ENCODE data around the gene ENTPD7. TPM values are rescaled to one million over a fixed set of nuclear protein-coding genes. Genes with fewer than 3 reads are reported as not detected.

ENTPD7 gene
- total and polyA plus RNA-seq, 2 of the 8 experiments (the other 6 are each of a cell fraction or from before 2014, with no cell fraction given), result 5.0 to 15.6 TPM

- Histone ChIP-seq H2AFZ (ENCODE audit: low read length) (peak overlapping the region; percentile 24), H3K27me3 (replicated peaks in 1 of 4; ENCODE audit: control insufficient read depth in 3 of 4, extremely low read depth in 1 of 4, insufficient read depth in 3 of 4, low read length in 3 of 4) (no peaks in the 10 kb centered on the region), H3K18ac (ENCODE audit: extremely low read depth, low read length) (peak overlapping the region; percentile 81; the same call in 1 of the 2 replicates), H2BK5ac (ENCODE audit: low read depth, low read length) (peak overlapping the region; percentile 82), H3K4me1 (replicated peaks in 1 of 4; ENCODE audit: control insufficient read depth in 3 of 4, insufficient read depth in 4 of 4, low read length in 3 of 4) (peaks cover 0 to 6% (median 3%) of the 10 kb centered on the region in 4 experiments; a peak in 6 of 7 replicates), H2BK120ac (replicated peaks; ENCODE audit: low read depth, low read length) (no peak overlapping the region), H3K56ac (replicated peaks; ENCODE audit: insufficient read length, low read depth, low read length) (peak overlapping the region; percentile 62), H2BK20ac (ENCODE audit: low read length) (no peak overlapping the region), H3K79me1 (ENCODE audit: low read depth, low read length) (no peaks in the 10 kb centered on the region; the same call in 1 of the 2 replicates), H3K9me3 (ENCODE audit: insufficient read depth in 2 of 2, low read depth in 1 of 2, low read length in 1 of 2) (no peaks in the 10 kb centered on the region), H3K4ac (replicated peaks; ENCODE audit: insufficient read length, low read depth, low read length) (no peak overlapping the region), H3K23ac (ENCODE audit: insufficient read length) (no peak overlapping the region), H3K79me2 (ENCODE audit: control insufficient read depth in 1 of 2, insufficient read depth in 2 of 2, low read length in 2 of 2) (peaks cover 0 to 16% of the 10 kb centered on the region in 2 experiments; a peak in 2 of 4 replicates), H3K9ac (replicated peaks in 1 of 4; ENCODE audit: extremely low read depth in 1 of 4, low read depth in 3 of 4, low read length in 3 of 4) (peak overlapping the region; percentile 81 to 93 (median 84)), H3K36me3 (ENCODE audit: control insufficient read depth in 2 of 4, insufficient read depth in 4 of 4, low read length in 3 of 4) (no peaks in the 10 kb centered on the region; a peak in 1 of 8 replicates), H2AK5ac (ENCODE audit: low read depth, low read length) (no peak overlapping the region), H3K4me3 (ENCODE audit: extremely low read depth in 1 of 4, insufficient read depth in 2 of 4, low read depth in 3 of 4, low read length in 4 of 4) (peak overlapping the region; percentile 62 to 76 (median 70)), H3K27ac (ENCODE audit: low read depth, low read length) (peak overlapping the region; percentile 72), H2BK15ac (ENCODE audit: low read length) (no peak overlapping the region), H4K91ac (replicated peaks; ENCODE audit: insufficient read length, low read length) (peak overlapping the region; percentile 49), H4K5ac (ENCODE audit: insufficient read length, low read depth, low read length) (peak overlapping the region; percentile 15), H3K14ac (ENCODE audit: insufficient read length) (no peak overlapping the region), H4K8ac (ENCODE audit: extremely low read depth, insufficient read depth, low read length) (peak overlapping the region; percentile 97; the same call in 1 of the 2 replicates), H3K4me2 (ENCODE audit: insufficient read depth in 1 of 2, low read depth in 2 of 2, low read length in 2 of 2) (peak overlapping the region; percentile 75 to 76), H4K20me1 (replicated peaks in 1 of 2; ENCODE audit: control insufficient read depth in 1 of 2, insufficient read depth in 2 of 2, low read length in 2 of 2) (no peaks in the 10 kb centered on the region), H3K23me2 (ENCODE audit: low read depth, low read length) (peaks cover 8% of the 10 kb centered on the region; the same call in 1 of the 2 replicates), H2BK12ac (ENCODE audit: low read depth, low read length) (no peak overlapping the region; the same call in 1 of the 2 replicates)
- FAIRE-seq, result no peak
- no peak for DNase-seq (ENCODE audit: low read depth in 1 of 2, low spot score in 2 of 2)
- 15% methylated on average over 31 of the region's 31 CpGs; no CpG with 5 or more reads in 1 of the 2 experiments for WGBS, 2 experiments (ENCODE audit: extremely low coverage in 1 of 2, insufficient coverage in 1 of 2, insufficient read length in 1 of 2, insufficient replicate concordance in 2 of 2, low coverage in 1 of 2, low lambda C conversion rate in 2 of 2, missing lambda C conversion rate in 1 of 2)
- CTCF ChIA-PET (ENCODE audit: partially characterized antibody), result interaction anchor here (0.6 to 17.7 kb wide), 6 partner anchors 10 to 187 kb away, joined by 3 to 323 read pairs (median 8); partner anchors contain the start of gene ENTPD7
- POLR2A ChIA-PET (ENCODE audit: partially characterized antibody), result interaction anchor here (0.6 to 4.9 kb wide), 14 partner anchors 9 to 191 kb away, joined by 3 to 30 read pairs (median 4); partner anchors contain the start of genes ENTPD7 and GOT1
- 0 out of 2 replicates have a peak, but pooled peaks have one; percentile 6 for TF ChIP-seq POLR2AphosphoS5 (IDR thresholded peaks at IDR 0.05; ENCODE audit: low read depth, low read length)
- TF ChIP-seq POLR2A (IDR thresholded peaks at IDR 0.05; ENCODE audit: control extremely low read depth in 1 of 2, low read depth in 2 of 2, low read length in 2 of 2), result peak; percentile 6 to 40; a peak in 1 of 3 replicates
- TF ChIP-seq ASH2L (IDR thresholded peaks at IDR 0.05; ENCODE audit: low read length), result peak; percentile 80
- TF ChIP-seq RXRA (IDR thresholded peaks at IDR 0.05; ENCODE audit: insufficient read depth, low read depth, low read length), result no peak
- TF ChIP-seq BACH1 (IDR thresholded peaks at IDR 0.05; ENCODE audit: low read length), result no peak
- no peak for TF ChIP-seq FOSL1 (IDR thresholded peaks at IDR 0.05; ENCODE audit: insufficient read depth, low read depth, low read length)
- no peak for TF ChIP-seq BCL11A (IDR thresholded peaks at IDR 0.05; ENCODE audit: low read depth in 2 of 2, low read length in 2 of 2)
- no peak for TF ChIP-seq KDM5A (IDR thresholded peaks at IDR 0.05; ENCODE audit: low read length)
- no peak for TF ChIP-seq CHD1 (IDR thresholded peaks at IDR 0.05; ENCODE audit: low read depth, low read length)
- peak; percentile 41 for TF ChIP-seq KDM4A (IDR thresholded peaks at IDR 0.05; ENCODE audit: low read depth, low read length, severe bottlenecking)
- no peak for TF ChIP-seq SUZ12 (IDR thresholded peaks at IDR 0.05; ENCODE audit: low read length)
- TF ChIP-seq RFX5 (IDR thresholded peaks at IDR 0.05; ENCODE audit: borderline replicate concordance, low read depth, low read length), result no peak
These were observed 37.7 kb upstream of the ENTPD7 start for GRCh38 chr10:99621454-99622251.
